ENCODE measurements around the gene FYB2. TPM values are rescaled to one million over a fixed set of nuclear protein-coding genes. Genes with fewer than 3 reads are reported as not detected.
A peak's percentile ranks its signal among the peaks of the same experiment; 100 is the strongest.

FYB2 gene
- polyA plus RNA-seq, 1 donor (not counting 4 experiments of a cell fraction or from before 2014, with no cell fraction given): not detected

GRCh38 chr1:56867491-56867890, 48.3 kb upstream of the FYB2 start:
- FAIRE-seq (no peak), DNase-seq (ENCODE audit: low read depth, low spot score) (no peak)
- Histone ChIP-seq H3K9ac (ENCODE audit: control insufficient read depth, extremely low read depth, insufficient read depth, low read length) (no peak overlapping the region), H3K9me1 (ENCODE audit: control insufficient read depth, extremely low read depth, insufficient read depth, low read length) (no peaks in the 10 kb centered on the region), H3K4me2 (ENCODE audit: control insufficient read depth, extremely low read depth, insufficient read depth, low read depth, low read length) (no peak overlapping the region), H2AFZ (ENCODE audit: control insufficient read depth, low read length) (no peak overlapping the region), H3K4me1 (ENCODE audit: control insufficient read depth, extremely low read depth, insufficient read depth, low read length) (peaks cover 12% of the 10 kb centered on the region), H3K79me2 (ENCODE audit: control insufficient read depth, insufficient read depth, low read length) (no peaks in the 10 kb centered on the region), H3K27me3 (ENCODE audit: control insufficient read depth, extremely low read depth, insufficient read depth, low read length) (no peaks in the 10 kb centered on the region), H3K4me3 (ENCODE audit: control insufficient read depth in 2 of 3, extremely low read depth in 1 of 3, insufficient read depth in 2 of 3, low read depth in 1 of 3, low read length in 3 of 3) (no peak overlapping the region), H4K20me1 (ENCODE audit: control insufficient read depth, extremely low read depth, insufficient read depth, low read length) (no peaks in the 10 kb centered on the region), H3K27ac (ENCODE audit: control insufficient read depth, insufficient read depth, low read length) (no peak overlapping the region), H3K9me3 (ENCODE audit: control insufficient read depth, low read depth, low read length) (no peaks in the 10 kb centered on the region), H3K36me3 (ENCODE audit: control insufficient read depth in 2 of 2, extremely low read depth in 1 of 2, insufficient read depth in 2 of 2, low read length in 2 of 2) (no peaks in the 10 kb centered on the region)
- dilution Hi-C loops (cut with MboI; ENCODE audit: extremely low pct_ligation_motif_present, low sequenced_read_pairs): no loop called here
- TF ChIP-seq CTCF (optimal IDR thresholded peaks at IDR 0.05 in 1 of 3, IDR thresholded peaks at IDR 0.05 in 1 of 3, conservative IDR thresholded peaks at IDR 0.05 in 1 of 3; ENCODE audit: extremely low read depth in 1 of 3, insufficient read depth in 2 of 3, low read length in 3 of 3) (no peak), EZH2 (IDR thresholded peaks at IDR 0.05; ENCODE audit: low read length) (no peak)

GRCh38 chr1:56866656-56867055, 47.5 kb upstream of the FYB2 start:
- no peak for TF ChIP-seq EZH2 (IDR thresholded peaks at IDR 0.05; ENCODE audit: low read length)
- TF ChIP-seq CTCF (optimal IDR thresholded peaks at IDR 0.05 in 1 of 3, IDR thresholded peaks at IDR 0.05 in 1 of 3, conservative IDR thresholded peaks at IDR 0.05 in 1 of 3; ENCODE audit: extremely low read depth in 1 of 3, insufficient read depth in 2 of 3, low read length in 3 of 3): no peak
- H3K27me3 ChIP-seq (ENCODE audit: control insufficient read depth, extremely low read depth, insufficient read depth, low read length): no peaks in the 10 kb centered on the region
- no peaks in the 10 kb centered on the region for H4K20me1 ChIP-seq (ENCODE audit: control insufficient read depth, extremely low read depth, insufficient read depth, low read length)
- no peaks in the 10 kb centered on the region for H3K9me1 ChIP-seq (ENCODE audit: control insufficient read depth, extremely low read depth, insufficient read depth, low read length)
- H3K4me3 ChIP-seq (ENCODE audit: control insufficient read depth in 2 of 3, extremely low read depth in 1 of 3, insufficient read depth in 2 of 3, low read depth in 1 of 3, low read length in 3 of 3): no peak overlapping the region
- FAIRE-seq: peak; percentile 53
- H3K79me2 ChIP-seq (ENCODE audit: control insufficient read depth, insufficient read depth, low read length): no peaks in the 10 kb centered on the region
- peak overlapping the region; percentile 44 for H3K27ac ChIP-seq (ENCODE audit: control insufficient read depth, insufficient read depth, low read length)
- DNase-seq (ENCODE audit: low read depth, low spot score): no peak
- peak overlapping the region; percentile 17 for H3K4me2 ChIP-seq (ENCODE audit: control insufficient read depth, extremely low read depth, insufficient read depth, low read depth, low read length)
- H3K9ac ChIP-seq (ENCODE audit: control insufficient read depth, extremely low read depth, insufficient read depth, low read length): no peak overlapping the region
- no peaks in the 10 kb centered on the region for H3K36me3 ChIP-seq (ENCODE audit: control insufficient read depth in 2 of 2, extremely low read depth in 1 of 2, insufficient read depth in 2 of 2, low read length in 2 of 2)
- H2AFZ ChIP-seq (ENCODE audit: control insufficient read depth, low read length): peak overlapping the region; percentile 85
- peaks cover 12% of the 10 kb centered on the region for H3K4me1 ChIP-seq (ENCODE audit: control insufficient read depth, extremely low read depth, insufficient read depth, low read length)
- H3K9me3 ChIP-seq (ENCODE audit: control insufficient read depth, low read depth, low read length): no peaks in the 10 kb centered on the region
- dilution Hi-C loops (cut with MboI; ENCODE audit: extremely low pct_ligation_motif_present, low sequenced_read_pairs): no loop called here
